22Rv1 (cell line): ENCODE results near the gene ZCWPW1.

Experiments used
- H3K27ac ChIP-seq: fragments of 450-650 bp; 2 replicates; pipeline ENCODE4 v1.5.1; 2017
- CTCF ChIP-seq: fragments of 450-650 bp; IDR thresholded peaks from 2 replicates; pipeline ENCODE4 v1.5.1; 2017; ENCODE audit warnings: mild to moderate bottlenecking
- ZFX ChIP-seq: fragments of 450-650 bp; IDR thresholded peaks from 2 replicates; pipeline ENCODE4 v1.6.1; 2017; ENCODE audit warnings: antibody characterized with exemption, borderline replicate concordance

Gene ZCWPW1

GRCh38 chr7:100400656-100401055 lies 27.8 kb downstream of the ZCWPW1 start:
- peak; percentile 29; the same call in 1 of the 2 replicates for TF ChIP-seq CTCF
- TF ChIP-seq ZFX: no peak

GRCh38 chr7:100400041-100400440 lies 28.5 kb downstream of the ZCWPW1 start:
- TF ChIP-seq CTCF (no peak), ZFX (no peak)
- H3K27ac ChIP-seq: no peak overlapping the region

More at GRCh38 chr7:100400656-100401055, 27.8 kb downstream of the ZCWPW1 start:
- no peak overlapping the region for H3K27ac ChIP-seq

GRCh38 chr7:100398239-100398638 lies 30.3 kb downstream of the ZCWPW1 start:
- H3K27ac ChIP-seq: no peak overlapping the region

DNA sequence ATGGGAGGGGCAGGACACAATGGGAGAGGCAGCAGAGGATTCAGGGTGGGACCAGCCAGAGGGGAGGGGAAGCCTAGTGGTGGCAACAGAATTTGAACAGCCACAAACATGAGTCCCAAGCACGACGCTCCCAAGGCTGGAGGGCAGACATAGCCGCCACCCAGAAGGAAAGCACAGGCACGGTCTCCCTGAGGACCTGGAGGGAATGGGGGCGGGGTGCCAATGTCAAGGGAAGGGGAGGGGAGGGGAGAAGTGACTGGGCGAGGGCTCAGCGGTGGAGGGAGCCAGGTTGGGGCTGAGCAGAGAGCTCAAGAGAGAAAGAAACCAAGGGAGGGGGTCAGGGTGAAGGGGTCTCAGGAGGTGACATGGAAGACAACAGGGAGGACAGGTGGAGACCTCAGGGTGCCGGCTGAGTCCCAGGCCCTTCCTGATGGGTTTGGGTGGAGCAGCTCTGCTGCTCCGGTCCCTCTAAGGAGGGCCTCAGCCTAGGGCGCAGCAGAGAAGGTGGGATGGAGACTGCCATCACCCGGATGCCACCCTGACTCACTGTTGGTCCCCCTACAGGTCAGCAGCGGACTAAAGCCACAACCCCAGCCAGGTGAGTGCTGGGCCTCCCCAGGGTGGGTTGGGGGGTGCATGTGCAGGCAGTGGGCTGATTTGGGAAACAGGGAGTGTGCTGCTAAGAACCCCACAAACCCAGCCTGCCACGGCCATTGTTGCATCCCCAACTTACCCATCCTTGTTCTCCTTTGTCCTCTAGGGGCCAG lies 31.0 kb downstream of the ZCWPW1 start:
- no peak overlapping the region for H3K27ac ChIP-seq
- no peak for TF ChIP-seq ZFX
- peak; percentile 12; the same call in 1 of the 2 replicates for TF ChIP-seq CTCF

More at GRCh38 chr7:100398239-100398638, 30.3 kb downstream of the ZCWPW1 start:
- no peak; the same call in 1 of the 2 replicates for TF ChIP-seq CTCF
- TF ChIP-seq ZFX: no peak

GRCh38 chr7:100396421-100396982 lies 32.0 kb downstream of the ZCWPW1 start:
- TF ChIP-seq ZFX: no peak
- no peak for TF ChIP-seq CTCF
- no peak overlapping the region for H3K27ac ChIP-seq

GRCh38 chr7:100394077-100394476 lies 34.4 kb downstream of the ZCWPW1 start:
- no peak overlapping the region for H3K27ac ChIP-seq
- no peak for TF ChIP-seq CTCF
- TF ChIP-seq ZFX: no peak
